Thoracic aorta (tissue), 2 donors: ENCODE results near the gene HIC1. TPM values are rescaled to one million over a fixed set of nuclear protein-coding genes. Genes with fewer than 3 reads are reported as not detected.

Experiments used
- ATAC-seq: fragments of 150-250 bp; one replicate; pipeline ENCODE4 v1.8.0; 2017; ENCODE audit warnings: low read depth; ENCODE audit not compliant: insufficient number of reproducible peaks, low FRiP score
- DNase-seq: peaks from one replicate; pipeline ENCODE4 v3.0.0-alpha.2; 2020; ENCODE audit warnings: low spot score
- H3K27ac ChIP-seq, 2 donors: fragments of 200-600 bp; sonication (generic); 1 replicate in 1 of 2; 2 replicates in 1 of 2; pipeline ENCODE4 v1.5.1; 2016; ENCODE audit warnings: mild to moderate bottlenecking in 2 of 2, moderate library complexity in 2 of 2
- H3K27me3 ChIP-seq: fragments of 200-600 bp; sonication (generic); replicated peaks from 2 replicates; pipeline ENCODE4 v1.6.0; 2016; ENCODE audit warnings: mild to moderate bottlenecking; ENCODE audit not compliant: insufficient read depth
- H3K36me3 ChIP-seq: fragments of 200-600 bp; sonication (generic); one replicate; pipeline ENCODE4 v1.5.1; 2016
- H3K4me1 ChIP-seq, 2 donors: fragments of 200-600 bp; sonication (generic); 1 replicate in 1 of 2; 2 replicates in 1 of 2; pipeline versions ENCODE4 v1.5.1 to v1.6.0; 2016; ENCODE audit warnings: low read depth in 2 of 2, mild to moderate bottlenecking in 1 of 2; ENCODE audit not compliant: control insufficient read depth in 1 of 2
- H3K4me3 ChIP-seq: fragments of 200-600 bp; sonication (generic); 2 replicates; pipeline ENCODE4 v1.5.1; 2016; ENCODE audit warnings: mild to moderate bottlenecking
- H3K9me3 ChIP-seq: fragments of 200-600 bp; sonication (generic); 2 replicates; pipeline ENCODE4 v1.5.1; 2016
- CTCF ChIP-seq: fragments of 200-600 bp; sonication (generic); IDR thresholded peaks from one replicate; pipeline ENCODE4 v1.5.1; 2019; ENCODE audit warnings: antibody characterized with exemption
- total RNA-seq, 2 donors: library from RNA; depleted of rRNA; stranded (reverse); fragments of >200 nt; gene quantifications; one replicate each; pipeline versions ENCODE4 v1.1.0 to v1.2.3, GENCODE V29; 2016

HIC1 gene
- total RNA-seq, 2 donors from 2014 or later: 38.3 to 53.9 TPM

GRCh38 chr17:2101448-2102257, 46.8 kb downstream of the HIC1 start:
- TF ChIP-seq CTCF: no peak
- Histone ChIP-seq H3K27me3 (no peaks in the 10 kb centered on the region), H3K4me3 (no peak overlapping the region), H3K4me1 (peaks cover 9 to 16% of the 10 kb centered on the region in 2 donors), H3K36me3 (no peaks in the 10 kb centered on the region), H3K27ac (no peak overlapping the region), H3K9me3 (no peaks in the 10 kb centered on the region)
- no peak for ATAC-seq
- DNase-seq: no peak

DNA sequence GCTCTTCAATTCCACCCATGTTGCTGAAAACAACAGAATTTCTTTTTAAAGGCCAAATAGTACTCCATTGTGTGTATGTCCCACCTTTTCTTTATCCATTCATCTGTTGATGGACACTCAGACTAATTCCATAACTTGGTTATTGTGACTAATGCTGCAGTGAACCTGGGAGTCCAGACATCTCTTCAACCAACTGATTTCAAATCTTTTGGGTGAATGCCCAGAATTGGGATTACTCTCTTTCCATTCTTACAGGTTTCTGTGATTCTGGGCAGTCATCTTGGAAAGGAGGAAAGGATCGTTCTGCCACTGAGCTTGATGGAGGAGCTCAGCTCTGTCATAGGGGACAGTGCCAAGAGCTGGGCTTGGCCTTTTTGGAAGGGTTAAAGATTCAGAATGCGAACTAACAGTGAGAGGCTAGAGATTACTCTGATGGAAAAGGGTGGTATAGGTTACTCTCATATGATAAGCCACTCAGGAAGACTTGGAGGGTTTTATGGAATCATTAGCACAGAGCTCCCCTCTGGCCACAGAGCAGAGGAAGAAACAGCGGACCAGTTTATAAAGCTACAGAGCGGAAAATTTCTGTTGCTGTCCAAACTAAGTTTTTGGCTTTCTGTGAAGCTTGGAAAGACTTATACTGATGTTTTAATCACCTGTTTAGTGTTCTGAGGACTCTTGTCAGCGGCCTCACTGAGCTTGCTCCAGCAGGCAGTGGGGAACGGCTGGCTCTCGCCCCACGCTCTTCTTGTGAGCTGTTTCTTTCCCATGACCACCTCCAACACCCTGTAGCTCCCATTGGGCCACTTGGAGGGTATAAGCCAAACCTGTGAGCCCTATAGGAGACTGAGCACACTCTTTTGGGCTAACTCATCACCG, 48.3 kb downstream of the HIC1 start:
- H3K9me3 ChIP-seq: no peaks in the 10 kb centered on the region
- TF ChIP-seq CTCF: no peak
- no peak for ATAC-seq
- H3K4me1 ChIP-seq: peaks cover 20 to 31% of the 10 kb centered on the region in 2 donors
- H3K36me3 ChIP-seq: no peaks in the 10 kb centered on the region
- H3K27ac ChIP-seq: no peak overlapping the region
- no peak overlapping the region for H3K4me3 ChIP-seq
- H3K27me3 ChIP-seq: no peaks in the 10 kb centered on the region
- no peak for DNase-seq

DNA sequence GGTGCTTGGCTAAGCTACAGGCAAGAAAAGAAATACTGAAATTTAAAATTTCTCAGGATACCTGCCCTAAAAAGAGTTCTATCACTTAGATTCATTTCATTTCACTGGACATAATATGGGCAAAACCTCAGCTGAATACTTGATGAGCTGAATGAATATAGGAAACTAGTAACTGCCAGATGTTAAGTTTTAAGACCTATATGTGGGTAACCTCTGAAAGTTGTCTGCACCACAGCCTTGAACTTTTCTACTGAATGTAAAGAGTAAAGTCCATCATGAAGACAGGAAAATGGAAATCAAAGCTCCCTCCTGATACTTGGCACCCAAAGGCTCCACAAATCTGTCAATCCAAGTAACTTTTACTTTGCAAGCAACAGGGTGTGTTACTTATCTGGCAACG, 50.8 kb downstream of the HIC1 start:
- no peak for DNase-seq
- ATAC-seq: no peak
- no peaks in the 10 kb centered on the region for H3K9me3 ChIP-seq
- no peak overlapping the region for H3K4me3 ChIP-seq
- H3K27me3 ChIP-seq: no peaks in the 10 kb centered on the region
- H3K36me3 ChIP-seq: no peaks in the 10 kb centered on the region
- TF ChIP-seq CTCF: no peak
- H3K27ac ChIP-seq: peak overlapping the region in 1 of 2 donors; percentile 51
- peaks cover 23 to 35% of the 10 kb centered on the region in 2 donors for H3K4me1 ChIP-seq

DNA sequence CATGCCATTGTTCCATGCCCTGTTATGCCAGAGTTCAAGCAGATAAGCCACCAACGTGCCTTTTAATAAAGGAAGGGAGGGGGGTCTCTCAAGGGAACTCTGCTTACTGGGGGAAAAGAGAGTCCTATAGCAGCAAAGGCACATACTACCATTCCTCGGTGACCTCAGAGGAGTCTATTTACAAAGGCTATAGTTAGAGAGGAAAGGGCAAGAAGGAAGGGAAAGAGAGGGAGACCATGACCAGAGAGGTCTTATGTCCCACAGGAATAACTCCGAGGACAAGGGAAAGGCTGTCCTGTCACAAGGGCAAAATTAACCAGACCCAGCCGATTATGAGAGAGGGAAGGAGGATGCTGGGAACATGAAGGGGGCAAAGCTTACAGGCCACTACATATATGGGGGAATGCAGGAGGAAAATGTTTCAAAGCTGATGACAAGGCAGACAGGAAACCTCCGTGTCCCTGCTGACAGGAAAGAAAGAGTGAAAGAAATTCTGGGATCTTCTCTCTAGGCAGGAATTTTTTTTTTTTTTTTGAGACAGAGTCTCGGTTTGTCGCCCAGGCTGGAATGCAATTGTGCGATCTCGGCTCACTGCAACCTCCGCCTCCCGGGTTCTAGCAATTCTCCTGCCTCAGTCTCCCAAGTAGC, 51.5 kb downstream of the HIC1 start:
- no peak for TF ChIP-seq CTCF
- ATAC-seq (no peak), DNase-seq (no peak)
- Histone ChIP-seq H3K4me3 (no peak overlapping the region), H3K9me3 (no peaks in the 10 kb centered on the region), H3K36me3 (no peaks in the 10 kb centered on the region), H3K27ac (peak overlapping the region; percentile 51 to 62), H3K4me1 (peaks cover 23 to 35% of the 10 kb centered on the region in 2 donors), H3K27me3 (no peaks in the 10 kb centered on the region)

DNA sequence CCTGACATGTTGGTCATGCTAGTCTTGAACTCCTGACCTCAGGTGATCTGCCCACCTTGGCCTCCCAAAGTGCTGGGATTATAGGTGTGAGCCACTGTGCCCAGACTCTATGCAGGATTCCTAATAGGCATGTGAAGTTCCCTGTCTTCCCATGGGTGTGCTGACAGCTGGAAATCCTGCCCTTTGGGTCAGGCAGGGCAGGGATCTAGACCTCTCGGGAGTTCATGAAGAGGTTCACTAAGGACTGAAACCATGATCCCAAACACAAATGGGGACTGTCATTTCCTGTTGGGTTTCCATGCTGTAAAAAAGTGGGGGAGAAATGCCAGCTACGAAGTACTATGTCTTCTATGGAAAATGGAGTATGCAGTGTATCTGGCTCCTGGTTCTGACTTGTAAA, 52.1 kb downstream of the HIC1 start:
- Histone ChIP-seq H3K27me3 (no peaks in the 10 kb centered on the region), H3K36me3 (no peaks in the 10 kb centered on the region), H3K9me3 (no peaks in the 10 kb centered on the region), H3K4me1 (peaks cover 23 to 35% of the 10 kb centered on the region in 2 donors), H3K4me3 (no peak overlapping the region), H3K27ac (peak overlapping the region; percentile 51 to 62)
- TF ChIP-seq CTCF: no peak
- no peak for ATAC-seq
- no peak for DNase-seq
